GM12878 (cell line): ENCODE results near the gene HLA-DRB1. TPM values are rescaled to one million over a fixed set of nuclear protein-coding genes. Genes with fewer than 3 reads are reported as not detected.

Experiments
- ATAC-seq: fragments of 200-7000 bp; cut with Tn5 transposase; 3 replicates; pipeline ENCODE4 v1.9.1; 2020; ENCODE audit warnings: mild to moderate bottlenecking, moderate library complexity
- BruUV-seq: library from RNA; stranded (reverse); fragments of 400-500 nt; replicated peaks from 2 replicates; lab custom pipeline; 2021; lab: Mats Ljungman, UMichigan
- CTCF ChIA-PET: fragments of 300-600 bp; sonication (Branson Sonifier 250); formaldehyde crosslinking; extraction: SDS; loops from one replicate; lab custom pipeline; 2021; ENCODE audit warnings: inconsistent platforms; lab: Yijun Ruan, JAX
- POLR2A ChIA-PET: fragments of 350-600 bp; formaldehyde crosslinking; extraction: SDS; loops from one replicate; lab custom pipeline; 2021; ENCODE audit warnings: inconsistent platforms; lab: Charles Lee
- RAD21 ChIA-PET: fragments of 300-600 bp; sonication (Branson Sonifier 250); formaldehyde crosslinking; loops from one replicate; lab custom pipeline; 2023; ENCODE audit warnings: antibody characterized with exemption; ENCODE audit not compliant: unreplicated experiment; lab: Charles Lee
- SMC1A ChIA-PET: fragments of 300-600 bp; sonication (Branson Sonifier 250); formaldehyde crosslinking; loops from one replicate; lab custom pipeline; 2023; ENCODE audit not compliant: unreplicated experiment, uncharacterized antibody; lab: Charles Lee
- DNase-seq: peaks from one replicate; pipeline ENCODE4 v3.0.0-alpha.2; 2011; ENCODE audit warnings: low read depth, low spot score
- FAIRE-seq: peaks from 3 replicates; lab custom pipeline; 2011; peaks lifted over from hg19 to GRCh38; lab: Jason Lieb, UNC
- H2AFZ ChIP-seq: 2 replicates; pipeline ENCODE4 v1.6.0; 2011; ENCODE audit warnings: low read depth, low read length, control low read depth; ENCODE audit not compliant: control insufficient read depth
- H3K27ac ChIP-seq: 2 replicates; pipeline ENCODE4 v1.5.1; 2011; ENCODE audit warnings: control low read depth; ENCODE audit not compliant: control insufficient read depth, insufficient read depth
- H3K27me3 ChIP-seq, 2 experiments: replicated peaks in 1 of 2; 2 replicates each; pipeline versions ENCODE4 v1.6.0 to v1.6.1; 2011; ENCODE audit warnings: low read length in 1 of 2; ENCODE audit not compliant: control insufficient read depth in 2 of 2, insufficient read depth in 2 of 2
- H3K36me3 ChIP-seq, 2 experiments: 2 replicates each; pipeline ENCODE4 v1.5.1; 2011; ENCODE audit warnings: low read length in 1 of 2; ENCODE audit not compliant: control insufficient read depth in 2 of 2, insufficient read depth in 2 of 2
- H3K4me1 ChIP-seq: 2 replicates; pipeline ENCODE4 v1.6.1; 2011; ENCODE audit warnings: mild to moderate bottlenecking, low read length, moderate library complexity, mixed read lengths; ENCODE audit not compliant: control insufficient read depth, insufficient read depth
- H3K4me2 ChIP-seq: 2 replicates; pipeline ENCODE4 v1.6.0; 2011; ENCODE audit warnings: control low read depth; ENCODE audit not compliant: control insufficient read depth, insufficient read depth
- H3K4me3 ChIP-seq: fragments of 200-600 bp; sonication (generic); 2 replicates; pipeline ENCODE4 v1.5.1; 2016
- H3K79me2 ChIP-seq: 2 replicates; pipeline ENCODE4 v1.6.0; 2011; ENCODE audit warnings: low read length; ENCODE audit not compliant: control insufficient read depth, insufficient read depth
- H3K9ac ChIP-seq: 2 replicates; pipeline ENCODE4 v1.8.0; 2011; ENCODE audit warnings: low read length, control low read depth, mixed read lengths; ENCODE audit not compliant: control insufficient read depth, insufficient read depth
- H3K9me3 ChIP-seq: replicated peaks from 3 replicates; pipeline ENCODE4 v1.5.1; 2011; ENCODE audit warnings: mild to moderate bottlenecking, low read length; ENCODE audit not compliant: control insufficient read depth, insufficient read depth
- H4K20me1 ChIP-seq: 2 replicates; pipeline ENCODE4 v1.6.0; 2011; ENCODE audit not compliant: control insufficient read depth, insufficient read depth
- ATF2 ChIP-seq: IDR thresholded peaks from 2 replicates; pipeline ENCODE4 v1.6.1; 2012; ENCODE audit warnings: low read length, inconsistent platforms
- BACH1 ChIP-seq: fragments of 450-650 bp; IDR thresholded peaks from 2 replicates; pipeline ENCODE4 v1.6.1; 2017; ENCODE audit warnings: mild to moderate bottlenecking, borderline replicate concordance
- BMI1 ChIP-seq: fragments of 450-650 bp; IDR thresholded peaks from 2 replicates; pipeline ENCODE4 v1.6.1; 2016; ENCODE audit warnings: mild to moderate bottlenecking, moderate library complexity, borderline replicate concordance
- ETV6 ChIP-seq, 2 experiments: fragments of 450-650 bp in 1 of 2; IDR thresholded peaks in 1 of 2; conservative IDR thresholded peaks in 1 of 2; 2 replicates each; pipeline ENCODE4 v1.6.1; 2014; ENCODE audit warnings: antibody characterized with exemption in 1 of 2, borderline replicate concordance in 1 of 2, low read depth in 1 of 2, mild to moderate bottlenecking in 1 of 2, moderate library complexity in 1 of 2
- FOXM1 ChIP-seq: IDR thresholded peaks from 2 replicates; pipeline ENCODE4 v1.6.1; 2012; ENCODE audit warnings: low read depth, mild to moderate bottlenecking, inconsistent platforms, low read length, moderate library complexity
- IKZF2 ChIP-seq, 2 experiments: fragments of 450-650 bp; IDR thresholded peaks; 2 replicates each; pipeline ENCODE4 v1.6.1; 2017; ENCODE audit warnings: mild to moderate bottlenecking in 2 of 2, moderate library complexity in 2 of 2
- MEF2B ChIP-seq: fragments of 450-650 bp; IDR thresholded peaks from 2 replicates; pipeline ENCODE4 v1.6.1; 2018; ENCODE audit warnings: mild to moderate bottlenecking, moderate library complexity; ENCODE audit not compliant: partially characterized antibody, poor library complexity, severe bottlenecking
- PML ChIP-seq: IDR thresholded peaks from 2 replicates; pipeline ENCODE4 v1.6.1; 2012; ENCODE audit warnings: low read length, inconsistent platforms
- POLR2A ChIP-seq: IDR thresholded peaks from 2 replicates; pipeline ENCODE4 v1.6.1; 2011; ENCODE audit warnings: low read depth, mild to moderate bottlenecking, low read length
- RAD51 ChIP-seq: fragments of 450-650 bp; IDR thresholded peaks from 2 replicates; pipeline ENCODE4 v1.6.1; 2016; ENCODE audit warnings: moderate library complexity, mild to moderate bottlenecking, inconsistent platforms
- RB1 ChIP-seq: fragments of 450-650 bp; formaldehyde crosslinking; IDR thresholded peaks from 2 replicates; pipeline ENCODE4 v1.6.1; 2017; ENCODE audit warnings: mild to moderate bottlenecking, borderline replicate concordance
- ZBED1 ChIP-seq: IDR thresholded peaks from 2 replicates; pipeline ENCODE4 v1.6.1; 2016; ENCODE audit warnings: borderline replicate concordance
- WGBS: methylation state at CpG from one replicate; pipeline ENCODE4 v1.1.6; 2016; ENCODE audit warnings: low lambda C conversion rate; ENCODE audit not compliant: insufficient replicate concordance, insufficient coverage; ENCODE audit errors: missing lambda C conversion rate; 5-methylcytosine and 5-hydroxymethylcytosine counted together
- in situ Hi-C: fragments of 300-500 bp; cut with MboI; formaldehyde crosslinking; loops from 9 replicates; pipeline ENCODE4 v1.14.3; 2018; ENCODE audit warnings: mixed read lengths
- intact Hi-C: fragments of 100-400 bp; cut with micrococcal nuclease; formaldehyde crosslinking; loops from one replicate; pipeline ENCODE4 v1.14.2; 2022; ENCODE audit not compliant: unreplicated experiment
- polyA plus RNA-seq, 11 experiments: library from polyadenylated mRNA; depleted of rRNA in 4 of 11; unstranded in 6 of 11; stranded (reverse) in 5 of 11; fragments of >200 nt; fragmentation: Nextera tagmentation in 4 of 11; fragmentation: Illumina TruSeq in 1 of 11; extraction: Ambion mirVana in 4 of 11; extraction: Trizol in 1 of 11; gene quantifications; 1 replicate in 1 of 11; 2 replicates in 10 of 11; pipeline versions ENCODE4 v1.2.1 to v1.2.3, GENCODE V29; 2011 to 2016; ENCODE audit warnings: inconsistent platforms in 2 of 11, missing spikeins in 2 of 11, low read depth in 1 of 11
- total RNA-seq, 4 experiments: library from RNA; depleted of rRNA in 3 of 4; stranded (reverse); fragments of >200 nt in 3 of 4; fragmentation: Illumina TruSeq in 1 of 4; extraction: Trizol in 1 of 4; gene quantifications; 2 replicates each; pipeline versions ENCODE4 v1.2.1 to v1.2.3, GENCODE V29; 2013 to 2021
- TF ChIP-seq, protein P1 (sequence below): fragments of 450-650 bp; formaldehyde crosslinking; IDR thresholded peaks from 2 replicates; pipeline ENCODE4 v1.5.0; 2022; ENCODE audit warnings: mild to moderate bottlenecking, missing genetic modification characterization
- TF ChIP-seq, protein P2 (sequence below): fragments of 450-650 bp; IDR thresholded peaks from 2 replicates; pipeline ENCODE4 v1.6.1; 2016; ENCODE audit warnings: mild to moderate bottlenecking

HLA-DRB1 gene
- total and polyA plus RNA-seq, 10 of the 15 experiments (the other 5 are each of a cell fraction or from before 2014, with no cell fraction given) = 312 to 1,082 (median 604) TPM

GRCh38 chr6:32638532-32639219 is 49.0 kb upstream of the HLA-DRB1 start:
- Histone ChIP-seq H3K27me3 (no peaks in the 10 kb centered on the region), H3K4me2 (peak overlapping the region; percentile 81), H3K9me3 (no peaks in the 10 kb centered on the region), H3K36me3 (no peaks in the 10 kb centered on the region; a peak in 3 of 4 replicates), H3K79me2 (peaks cover 56% of the 10 kb centered on the region), H3K27ac (peak overlapping the region; percentile 95), H3K4me3 (peak overlapping the region; percentile 70), H4K20me1 (no peaks in the 10 kb centered on the region), H3K9ac (peak overlapping the region; percentile 90), H3K4me1 (peaks cover 12% of the 10 kb centered on the region), H2AFZ (no peak overlapping the region)
- POLR2A ChIA-PET = interaction anchor here (1.0 to 10.8 kb wide), 10 partner anchors 8 to 199 kb away, joined by 3 to 168 read pairs (median 18); partner anchors contain the start of genes HLA-DQB1, HLA-DRA and HLA-DRB1
- FAIRE-seq (no peak), DNase-seq (no peak), ATAC-seq (peak; percentile 14)
- in situ Hi-C loops = loop anchor here (5.0 kb wide), 1 partner anchor 104 kb away; the partner anchor contains the start of gene HLA-DQA2
- WGBS = 2% methylated on average over 7 of the region's 9 CpGs
- CTCF ChIA-PET = interaction anchor here (0.6 to 1.5 kb wide), 5 partner anchors 15 to 781 kb away, joined by 3 to 7 read pairs (median 3); partner anchors contain the start of gene SYNGAP1
- intact Hi-C loops = loop anchor here (5.0 kb wide), 3 partner anchors 36 to 201 kb away; partner anchors contain the start of genes HLA-DRA and HLA-DRB1
- RAD21 ChIA-PET = interaction anchor here (1.3 to 9.3 kb wide), 8 partner anchors 16 to 203 kb away, joined by 7 to 102 read pairs (median 12); partner anchors contain the start of genes HLA-DQB1 and HLA-DRA
- BruUV-seq = no TSS peak
- SMC1A ChIA-PET = interaction anchor here (1.0 to 11.4 kb wide), 7 partner anchors 11 to 51 kb away, joined by 3 to 124 read pairs (median 7); partner anchors contain the start of genes HLA-DQB1 and HLA-DRB1
- TF ChIP-seq RB1 (no peak), ATF2 (peak; percentile 0; the same call in 1 of the 2 replicates), ETV6 (conservative IDR thresholded peaks at IDR 0.05 in 1 of 2, IDR thresholded peaks at IDR 0.05 in 1 of 2; ENCODE audit: borderline replicate concordance in 1 of 2, low read depth in 1 of 2) (peak in 1 of 2 experiments; percentile 71; a peak in 1 of 4 replicates), RAD51 (no peak), ZBED1 (0 out of 2 replicates have a peak, but pooled peaks have one; percentile 22), BACH1 (peak; percentile 41; the same call in 1 of the 2 replicates), BMI1 (peak; percentile 21; the same call in 1 of the 2 replicates), MEF2B (no peak), IKZF2 (IDR thresholded peaks at IDR 0.05) (peak; percentile 42 to 51), PML (peak; percentile 32; the same call in 1 of the 2 replicates), FOXM1 (no peak), POLR2A (0 out of 2 replicates have a peak, but pooled peaks have one; percentile 43)
- TF ChIP-seq, protein P1, sequence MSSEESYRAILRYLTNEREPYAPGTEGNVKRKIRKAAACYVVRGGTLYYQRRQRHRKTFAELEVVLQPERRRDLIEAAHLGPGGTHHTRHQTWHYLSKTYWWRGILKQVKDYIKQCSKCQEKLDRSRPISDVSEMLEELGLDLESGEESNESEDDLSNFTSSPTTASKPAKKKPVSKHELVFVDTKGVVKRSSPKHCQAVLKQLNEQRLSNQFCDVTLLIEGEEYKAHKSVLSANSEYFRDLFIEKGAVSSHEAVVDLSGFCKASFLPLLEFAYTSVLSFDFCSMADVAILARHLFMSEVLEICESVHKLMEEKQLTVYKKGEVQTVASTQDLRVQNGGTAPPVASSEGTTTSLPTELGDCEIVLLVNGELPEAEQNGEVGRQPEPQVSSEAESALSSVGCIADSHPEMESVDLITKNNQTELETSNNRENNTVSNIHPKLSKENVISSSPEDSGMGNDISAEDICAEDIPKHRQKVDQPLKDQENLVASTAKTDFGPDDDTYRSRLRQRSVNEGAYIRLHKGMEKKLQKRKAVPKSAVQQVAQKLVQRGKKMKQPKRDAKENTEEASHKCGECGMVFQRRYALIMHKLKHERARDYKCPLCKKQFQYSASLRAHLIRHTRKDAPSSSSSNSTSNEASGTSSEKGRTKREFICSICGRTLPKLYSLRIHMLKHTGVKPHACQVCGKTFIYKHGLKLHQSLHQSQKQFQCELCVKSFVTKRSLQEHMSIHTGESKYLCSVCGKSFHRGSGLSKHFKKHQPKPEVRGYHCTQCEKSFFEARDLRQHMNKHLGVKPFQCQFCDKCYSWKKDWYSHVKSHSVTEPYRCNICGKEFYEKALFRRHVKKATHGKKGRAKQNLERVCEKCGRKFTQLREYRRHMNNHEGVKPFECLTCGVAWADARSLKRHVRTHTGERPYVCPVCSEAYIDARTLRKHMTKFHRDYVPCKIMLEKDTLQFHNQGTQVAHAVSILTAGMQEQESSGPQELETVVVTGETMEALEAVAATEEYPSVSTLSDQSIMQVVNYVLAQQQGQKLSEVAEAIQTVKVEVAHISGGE = no peak
- TF ChIP-seq, protein P2, sequence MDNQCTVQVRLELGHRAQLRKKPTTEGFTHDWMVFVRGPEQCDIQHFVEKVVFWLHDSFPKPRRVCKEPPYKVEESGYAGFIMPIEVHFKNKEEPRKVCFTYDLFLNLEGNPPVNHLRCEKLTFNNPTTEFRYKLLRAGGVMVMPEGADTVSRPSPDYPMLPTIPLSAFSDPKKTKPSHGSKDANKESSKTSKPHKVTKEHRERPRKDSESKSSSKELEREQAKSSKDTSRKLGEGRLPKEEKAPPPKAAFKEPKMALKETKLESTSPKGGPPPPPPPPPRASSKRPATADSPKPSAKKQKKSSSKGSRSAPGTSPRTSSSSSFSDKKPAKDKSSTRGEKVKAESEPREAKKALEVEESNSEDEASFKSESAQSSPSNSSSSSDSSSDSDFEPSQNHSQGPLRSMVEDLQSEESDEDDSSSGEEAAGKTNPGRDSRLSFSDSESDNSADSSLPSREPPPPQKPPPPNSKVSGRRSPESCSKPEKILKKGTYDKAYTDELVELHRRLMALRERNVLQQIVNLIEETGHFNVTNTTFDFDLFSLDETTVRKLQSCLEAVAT = peak; percentile 98
